IPS-18c (cell line): ENCODE data around the gene SMIM35.
"Not testable (repeated sequence)": the region's sequence is repeated elsewhere in the genome, so short reads cannot be mapped to it uniquely, and the experiment has no call there.

Source experiments
- H3K4me3 ChIP-seq: 2 replicates; pipeline ENCODE4 v1.7.0; 2013; ENCODE audit warnings: low read depth, mild to moderate bottlenecking, low read length, moderate library complexity; ENCODE audit not compliant: insufficient read depth
- H3K9me3 ChIP-seq: one replicate; pipeline ENCODE4 v1.6.1; 2013; ENCODE audit warnings: mild to moderate bottlenecking, low read length, moderate library complexity; ENCODE audit not compliant: control insufficient read depth, insufficient read depth

SMIM35 gene

DNA sequence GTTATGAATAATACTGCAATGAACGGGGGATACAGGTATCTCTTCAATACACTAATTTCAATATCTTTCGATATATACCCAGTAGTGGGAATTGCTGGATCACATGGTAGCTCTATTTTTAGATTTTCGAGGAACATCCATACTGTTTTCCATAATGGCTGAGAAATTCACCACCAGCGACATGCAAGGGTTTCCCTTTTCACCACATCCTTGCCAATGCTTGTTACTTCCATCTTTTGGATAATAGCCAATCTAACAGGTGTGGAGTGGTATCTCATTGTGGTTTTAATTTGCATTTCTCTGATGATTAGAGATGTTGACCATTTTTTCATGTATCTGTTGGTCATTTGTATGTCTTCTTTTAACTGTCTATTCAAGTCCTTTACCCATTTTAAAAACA lies 94.6 kb downstream of the SMIM35 start:
- H3K4me3 ChIP-seq, result no peak overlapping the region
- H3K9me3 ChIP-seq, result no peaks in the 10 kb centered on the region

GRCh38 chr11:117989351-117990102 lies 97.2 kb downstream of the SMIM35 start:
- H3K9me3 ChIP-seq, result no peaks in the 10 kb centered on the region
- no peak overlapping the region for H3K4me3 ChIP-seq

DNA sequence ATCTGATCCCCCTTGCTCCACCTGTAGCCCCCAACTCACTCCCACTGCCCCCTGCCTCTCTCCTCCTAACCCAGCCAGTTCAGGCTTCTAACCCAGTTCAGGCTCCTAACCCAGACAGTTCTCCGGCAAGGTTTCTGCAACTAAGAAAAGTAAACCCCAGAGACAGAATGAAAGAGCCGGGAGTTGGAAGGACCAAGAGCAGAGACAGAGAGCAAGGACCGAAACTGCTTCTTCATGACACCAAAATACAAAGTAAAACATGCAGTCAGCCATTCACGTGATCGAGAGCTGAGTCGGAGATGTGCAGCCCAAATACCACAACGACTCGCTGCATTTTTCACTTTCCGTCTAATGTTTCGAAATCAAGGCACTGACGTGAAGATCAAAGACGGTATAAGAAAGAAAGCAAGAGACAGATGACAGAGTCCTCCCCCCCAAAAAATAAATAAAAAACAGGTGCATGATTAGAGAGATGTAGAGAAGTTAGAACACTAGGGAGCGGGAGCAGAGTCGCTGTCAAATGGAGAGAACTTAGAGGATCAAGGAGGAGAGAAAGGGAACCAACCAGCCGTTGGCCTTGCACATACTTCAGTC lies 99.7 kb downstream of the SMIM35 start:
- Histone ChIP-seq H3K9me3 (no peaks in the 10 kb centered on the region), H3K4me3 (no peak overlapping the region)

DNA sequence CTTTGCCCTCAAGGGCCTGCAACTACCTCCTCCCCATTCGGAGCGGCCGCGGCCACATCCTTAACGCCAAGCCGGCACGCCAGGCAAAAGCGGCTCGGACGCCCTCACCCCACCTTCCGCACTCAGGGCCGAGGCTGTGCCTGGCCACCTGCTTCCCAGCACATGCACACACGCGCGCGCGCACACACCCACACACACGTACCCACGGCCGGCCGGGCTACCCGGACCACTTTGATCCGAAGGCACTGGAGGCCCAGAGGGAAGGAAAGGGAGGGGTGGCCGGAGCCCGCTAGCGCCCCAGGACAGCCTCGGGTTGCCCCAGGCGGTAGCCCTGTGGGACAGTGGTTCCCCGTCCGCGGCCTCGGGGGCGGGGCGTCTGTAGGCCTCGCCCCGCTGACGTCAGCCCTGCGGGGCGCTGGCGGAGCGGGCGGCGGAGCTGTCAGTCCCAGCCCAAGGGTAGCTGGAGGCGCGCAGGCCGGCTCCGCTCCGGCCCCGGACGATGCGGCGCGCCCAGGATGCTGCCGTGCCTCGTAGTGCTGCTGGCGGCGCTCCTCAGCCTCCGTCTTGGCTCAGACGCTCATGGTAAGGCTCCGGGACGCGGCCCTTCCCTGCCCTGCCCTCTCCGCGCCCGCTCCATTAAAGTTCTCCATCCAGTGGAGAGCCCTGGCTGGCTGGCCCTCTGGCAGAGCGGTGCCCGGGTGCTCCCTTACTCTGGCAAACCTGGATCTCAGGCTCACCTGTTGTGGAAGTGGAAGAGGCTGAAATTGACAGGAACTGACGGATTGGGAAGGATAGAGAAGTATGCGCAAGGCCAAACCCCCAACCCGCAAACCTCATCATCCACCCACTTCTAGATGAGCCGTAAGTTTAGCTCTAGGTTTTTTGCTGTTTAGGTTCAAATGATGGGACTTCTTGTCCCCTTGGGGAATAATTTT lies 100.5 kb downstream of the SMIM35 start, which contains the start of gene IL10RA:
Gene IL10RA (plus strand): TSS at position 442 of the 935 bp plus-strand sequence. CDS start 74 bp downstream, at position 516.
- H3K9me3 ChIP-seq, result no peaks in the 10 kb centered on the region
- H3K4me3 ChIP-seq, result peak within 1 kb of the TSS; percentile 74

- no peak overlapping the region for H3K4me3 ChIP-seq
- no peaks in the 10 kb centered on the region for H3K9me3 ChIP-seq
Measured at GRCh38 chr11:117984476-117984875, 102.3 kb downstream of the SMIM35 start.

DNA sequence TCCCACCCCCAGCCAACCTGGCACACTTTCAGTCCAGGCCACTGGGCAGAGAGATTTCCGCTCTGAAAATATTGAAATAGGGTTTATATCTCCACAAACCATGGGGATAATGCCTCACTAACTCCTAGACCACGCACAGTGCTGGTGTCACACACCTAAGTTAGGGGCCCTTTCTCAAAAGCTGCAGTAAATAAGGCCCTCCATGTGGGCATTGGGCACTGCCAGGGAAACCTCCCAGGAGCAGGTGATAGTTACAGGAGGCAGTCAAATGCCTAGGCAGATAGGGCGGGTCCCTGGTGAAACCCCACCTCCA lies 103.6 kb downstream of the SMIM35 start:
- no peak overlapping the region for H3K4me3 ChIP-seq
- no peaks in the 10 kb centered on the region for H3K9me3 ChIP-seq

DNA sequence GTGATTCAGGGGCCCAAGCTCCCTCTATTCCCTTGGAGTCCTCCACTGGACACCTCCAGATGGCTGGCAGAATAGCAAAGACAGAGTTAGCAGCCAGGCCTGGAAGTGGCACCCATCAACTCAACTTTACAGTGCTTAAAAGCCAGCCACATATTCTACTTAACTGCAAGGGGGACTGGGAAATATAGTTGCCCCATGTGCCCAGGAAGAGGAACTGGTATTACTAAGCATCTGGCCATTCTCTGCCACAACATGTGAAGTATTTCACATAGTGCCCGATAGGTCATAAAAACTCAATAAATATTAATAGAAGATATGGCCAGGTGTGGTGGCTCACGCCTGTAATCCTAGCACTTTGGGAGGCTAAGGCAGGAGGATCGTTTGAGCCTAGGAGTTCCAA lies 106.0 kb downstream of the SMIM35 start:
- no peaks in the 10 kb centered on the region for H3K9me3 ChIP-seq
- no peak overlapping the region for H3K4me3 ChIP-seq

GRCh38 chr11:117980280-117980679 lies 106.5 kb downstream of the SMIM35 start:
- Histone ChIP-seq H3K9me3 (no peaks in the 10 kb centered on the region), H3K4me3 (no peak overlapping the region)

- Histone ChIP-seq H3K9me3 (no peaks in the 10 kb centered on the region), H3K4me3 (no peak overlapping the region)
Measured at GRCh38 chr11:117979481-117980211, 107.1 kb downstream of the SMIM35 start.

DNA sequence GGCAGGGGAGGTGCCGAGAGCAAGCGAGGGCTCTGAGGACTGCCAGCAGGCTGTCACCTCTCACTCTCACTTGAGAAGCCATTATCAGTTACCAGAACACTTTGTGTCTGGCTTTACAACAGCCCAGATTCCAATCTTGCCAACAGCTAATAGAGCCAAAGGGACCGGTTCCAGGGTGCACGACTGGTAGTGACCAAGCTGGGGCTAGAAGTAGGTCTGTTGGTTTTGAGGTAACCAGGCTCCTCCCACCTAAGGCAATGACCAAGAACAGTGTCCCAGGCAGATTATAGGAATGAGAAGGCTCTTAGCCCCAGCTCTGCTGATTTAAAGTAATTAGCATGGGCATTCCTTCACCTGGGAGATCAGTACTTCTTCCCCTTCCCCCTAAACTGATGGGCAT lies 107.8 kb downstream of the SMIM35 start:
- H3K4me3 ChIP-seq, result no peak overlapping the region
- no peaks in the 10 kb centered on the region for H3K9me3 ChIP-seq

- H3K9me3 ChIP-seq, H3K4me3 ChIP-seq: not testable (repeated sequence)
Measured at GRCh38 chr11:117978291-117978910, 108.4 kb downstream of the SMIM35 start.

- H3K4me3 ChIP-seq, H3K9me3 ChIP-seq: not testable (repeated sequence)
Measured at GRCh38 chr11:117977612-117978264, 109.0 kb downstream of the SMIM35 start.

DNA sequence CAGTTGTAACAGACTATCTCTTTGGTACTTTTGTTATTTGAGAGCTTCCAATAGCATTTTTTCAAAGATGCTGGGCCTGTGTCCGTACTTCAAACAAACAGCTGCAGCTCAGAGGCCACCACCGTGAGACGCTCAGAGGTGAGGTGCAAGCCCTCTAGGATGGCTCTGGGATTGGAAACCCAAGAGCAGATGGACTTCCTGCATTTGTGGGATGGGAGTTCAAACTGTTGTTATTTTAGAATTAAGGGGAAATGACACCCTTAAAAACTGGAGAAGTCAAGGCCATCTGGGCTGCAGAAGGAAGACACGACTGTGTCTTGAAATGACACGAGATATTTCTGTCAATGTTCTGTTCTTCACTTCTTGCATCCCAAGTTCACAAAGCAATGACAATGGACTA lies 109.7 kb downstream of the SMIM35 start:
- no peak overlapping the region for H3K4me3 ChIP-seq
- H3K9me3 ChIP-seq, result no peaks in the 10 kb centered on the region

- no peak overlapping the region for H3K4me3 ChIP-seq
- H3K9me3 ChIP-seq, result no peaks in the 10 kb centered on the region
Measured at GRCh38 chr11:117976445-117976844, 110.3 kb downstream of the SMIM35 start.

DNA sequence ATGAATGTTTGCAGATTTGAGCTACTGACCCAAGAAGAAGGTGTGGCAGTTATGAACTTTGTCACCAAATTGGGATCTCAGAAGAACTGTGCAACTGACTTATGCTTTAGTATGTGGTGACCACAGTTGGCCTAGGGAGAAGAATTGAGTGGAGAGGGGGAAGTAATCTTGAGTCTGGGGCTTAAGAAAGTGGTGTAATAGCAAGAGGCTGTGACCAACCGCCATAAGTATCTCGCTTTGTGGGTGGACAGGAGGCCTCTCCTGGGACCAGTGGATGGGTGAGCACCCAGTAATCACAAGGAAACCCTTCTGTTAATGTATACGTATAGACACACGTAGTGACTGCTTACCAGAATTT lies 113.3 kb downstream of the SMIM35 start:
- Histone ChIP-seq H3K4me3 (no peak overlapping the region), H3K9me3 (no peaks in the 10 kb centered on the region)

- Histone ChIP-seq H3K9me3 (no peaks in the 10 kb centered on the region), H3K4me3 (no peak overlapping the region)
Measured at GRCh38 chr11:117972629-117973502, 113.9 kb downstream of the SMIM35 start.
